Measurements from ENCODE around the gene ARMC5. TPM values are rescaled to one million over a fixed set of nuclear protein-coding genes. Genes with fewer than 3 reads are reported as not detected.

The ARMC5 gene
- total RNA-seq, 2 experiments from 2014 or later = 19.2 to 22.2 TPM

DNA sequence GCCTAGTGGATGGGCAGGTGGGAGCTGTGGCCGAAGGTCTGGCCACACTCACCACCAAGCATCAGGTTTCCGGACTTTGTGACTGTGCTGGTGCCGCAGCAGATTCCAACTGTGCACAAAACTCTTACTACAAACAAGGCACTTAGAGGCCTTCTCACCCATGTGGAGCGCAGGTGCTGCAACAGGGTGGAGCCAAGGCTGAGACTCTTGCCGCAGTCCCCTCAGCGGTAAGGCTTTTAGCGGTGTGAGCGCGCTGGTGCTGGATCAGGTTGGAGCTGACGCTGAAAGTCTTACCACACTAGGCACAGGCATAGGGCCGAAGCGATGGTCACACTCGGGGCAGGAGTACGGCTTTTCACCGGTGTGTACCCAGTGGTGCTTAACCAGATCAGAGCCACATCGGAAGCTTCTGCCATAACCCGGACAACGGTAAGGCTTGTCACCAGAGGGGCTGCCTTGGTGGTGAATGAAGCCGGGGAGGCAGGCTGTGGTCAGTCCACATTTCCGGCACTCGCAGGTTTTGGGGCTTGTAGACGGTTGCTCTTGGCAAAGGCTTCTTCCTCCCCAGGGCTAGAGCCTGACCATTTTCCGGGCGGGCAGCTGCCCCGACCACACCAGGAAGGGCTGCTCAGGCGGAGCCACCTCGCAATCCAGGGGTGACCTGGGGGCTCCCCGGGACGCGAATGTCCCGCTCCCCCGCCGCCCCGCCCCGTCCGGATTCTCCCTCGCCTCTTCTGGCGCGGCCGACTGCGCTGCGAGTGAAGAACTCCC, 1.0 kb upstream of the ARMC5 start:
- no peaks in the 10 kb centered on the region for H3K27me3 Mint-ChIP-seq
- ATAC-seq (peak; percentile 16), DNase-seq (peak; percentile 92)
- H3K9me3 Mint-ChIP-seq (ENCODE audit: low read depth) = no peaks in the 10 kb centered on the region
- H3K4me3 Mint-ChIP-seq = peak overlapping the region; percentile 89
- H3K4me1 Mint-ChIP-seq = peaks cover 52% of the 10 kb centered on the region
- peak overlapping the region; percentile 95 for H3K27ac Mint-ChIP-seq
- H3K36me3 Mint-ChIP-seq = peaks cover 22% of the 10 kb centered on the region
- CTCF ChIA-PET = interaction anchor here (0.6 to 7.9 kb wide), 20 partner anchors 10 to 419 kb away, joined by 3 to 74 read pairs (median 4); partner anchors contain the start of genes PYDC1, RUSF1, ZNF267 and ZNF843

DNA sequence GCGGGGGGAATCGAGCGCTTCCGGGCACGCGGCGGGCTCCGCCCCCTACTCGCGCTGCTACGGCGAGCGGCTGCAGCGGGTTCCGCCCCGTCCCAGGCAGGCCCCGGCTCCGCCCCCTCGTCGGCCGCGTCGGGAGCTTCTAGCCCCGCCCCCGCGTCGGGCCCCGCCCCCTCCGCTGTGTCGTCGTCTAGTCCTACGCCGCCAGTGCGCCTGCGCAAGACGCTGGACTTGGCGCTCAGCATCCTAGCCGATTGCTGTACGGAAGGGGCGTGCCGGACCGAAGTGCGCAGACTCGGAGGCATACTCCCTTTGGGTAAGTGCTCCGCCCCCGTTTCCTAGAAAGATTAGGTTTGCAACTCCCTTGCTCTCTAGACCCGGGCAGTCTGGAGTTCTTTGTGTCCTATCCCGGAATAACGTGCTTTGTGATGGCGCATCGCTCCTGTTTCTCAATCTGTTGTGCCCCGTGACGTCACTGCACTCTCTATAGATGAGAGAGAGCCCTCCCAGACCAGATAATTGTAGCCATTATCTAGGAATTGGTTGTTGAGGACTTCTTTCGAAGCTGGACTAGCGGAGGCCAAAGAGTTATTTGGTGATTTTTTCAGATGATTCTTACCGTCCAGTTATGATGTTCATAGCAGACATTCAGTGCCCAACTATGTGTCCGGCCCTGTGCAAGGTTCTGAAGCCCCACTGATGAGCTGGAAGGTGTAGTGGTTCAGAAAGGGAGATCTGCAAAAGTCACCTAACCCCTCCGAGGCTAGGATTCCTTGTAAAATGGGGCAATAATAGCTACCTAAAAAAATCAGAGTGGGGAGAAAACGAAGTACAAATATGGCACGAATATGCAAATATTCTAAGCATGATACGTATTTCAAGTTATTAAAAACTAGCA, 633 bp downstream of the ARMC5 start:
- CTCF ChIA-PET = interaction anchor here (0.6 to 7.9 kb wide), 28 partner anchors 9 to 525 kb away, joined by 3 to 74 read pairs (median 4); partner anchors contain the start of genes FUS, ITGAX, KAT8 and RUSF1
- no peaks in the 10 kb centered on the region for H3K27me3 Mint-ChIP-seq
- ATAC-seq = peak; percentile 78
- peak; percentile 100 for DNase-seq
- H3K4me1 Mint-ChIP-seq = peaks cover 46% of the 10 kb centered on the region
- H3K36me3 Mint-ChIP-seq = peaks cover 27% of the 10 kb centered on the region
- H3K27ac Mint-ChIP-seq = peak overlapping the region; percentile 95
- no peaks in the 10 kb centered on the region for H3K9me3 Mint-ChIP-seq (ENCODE audit: low read depth)
- peak overlapping the region; percentile 89 for H3K4me3 Mint-ChIP-seq

DNA sequence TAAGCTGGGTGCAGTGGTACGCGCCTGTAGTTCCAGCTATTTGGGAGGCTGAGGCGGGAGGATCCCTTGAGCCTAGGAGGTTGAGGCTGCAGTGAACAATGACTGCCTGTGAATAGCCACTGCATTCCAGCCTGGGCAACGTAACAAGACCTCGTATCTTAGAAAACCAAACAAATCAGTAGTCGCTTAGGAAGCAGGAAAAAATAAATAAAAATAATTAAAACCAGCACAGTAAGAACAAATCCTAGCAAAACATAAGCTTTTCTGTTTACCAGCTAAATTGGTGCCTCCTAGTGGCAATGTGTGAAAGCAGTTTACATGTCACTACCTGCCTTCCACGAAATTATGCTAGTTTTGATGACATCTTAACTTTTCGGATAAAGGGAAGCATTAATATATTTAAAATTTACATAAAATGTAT, 1.3 kb downstream of the ARMC5 start:
- CTCF ChIA-PET = interaction anchor here (0.7 to 7.9 kb wide), 22 partner anchors 9 to 525 kb away, joined by 3 to 74 read pairs (median 5); partner anchors contain the start of genes FUS, ITGAX, KAT8 and RUSF1
- peaks cover 39% of the 10 kb centered on the region for H3K4me1 Mint-ChIP-seq
- H3K27me3 Mint-ChIP-seq = no peaks in the 10 kb centered on the region
- peak overlapping the region; percentile 85 for H3K4me3 Mint-ChIP-seq
- no peaks in the 10 kb centered on the region for H3K9me3 Mint-ChIP-seq (ENCODE audit: low read depth)
- DNase-seq (no peak), ATAC-seq (no peak)
- peak overlapping the region; percentile 92 for H3K27ac Mint-ChIP-seq
- peaks cover 29% of the 10 kb centered on the region for H3K36me3 Mint-ChIP-seq

DNA sequence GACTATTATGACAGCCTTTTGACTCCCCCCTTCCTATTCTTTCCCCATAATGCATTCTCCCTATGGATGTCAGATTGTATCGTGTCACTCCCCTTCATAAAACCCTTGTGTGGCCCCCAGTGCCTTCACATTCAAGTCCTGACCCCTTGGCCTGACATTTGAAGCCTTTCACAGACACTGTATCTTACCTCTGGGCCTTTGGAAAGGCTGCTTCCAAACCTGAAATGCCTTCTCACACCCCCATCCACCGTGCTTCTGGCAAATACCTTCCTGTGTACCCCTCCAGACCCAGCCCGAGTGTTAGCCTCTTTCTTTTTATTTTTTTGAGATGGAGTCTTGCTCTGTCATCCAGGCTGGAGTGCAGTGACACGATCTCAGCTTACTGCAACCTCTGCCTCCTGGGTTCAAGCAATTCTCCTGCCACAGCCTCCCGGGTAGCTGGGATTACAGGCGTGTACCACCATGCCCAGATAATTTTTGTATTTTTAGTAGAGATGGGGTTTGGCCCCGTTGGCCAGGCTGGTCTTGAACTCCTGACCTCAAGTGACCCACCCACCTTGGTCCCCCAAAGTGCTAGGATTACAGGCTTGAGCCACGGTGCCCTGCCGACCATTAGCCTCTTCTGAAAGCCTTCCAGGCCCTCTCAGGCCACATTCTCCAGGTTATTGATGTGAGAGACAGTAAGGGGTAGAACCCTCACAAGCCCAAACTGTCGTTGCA, 2.1 kb downstream of the ARMC5 start:
- DNase-seq (no peak), ATAC-seq (no peak)
- H3K36me3 Mint-ChIP-seq = peaks cover 28% of the 10 kb centered on the region
- H3K27ac Mint-ChIP-seq = peak overlapping the region; percentile 76
- H3K4me1 Mint-ChIP-seq = peaks cover 33% of the 10 kb centered on the region
- H3K27me3 Mint-ChIP-seq = no peaks in the 10 kb centered on the region
- H3K4me3 Mint-ChIP-seq = peak overlapping the region; percentile 3
- H3K9me3 Mint-ChIP-seq (ENCODE audit: low read depth) = no peaks in the 10 kb centered on the region
- CTCF ChIA-PET = interaction anchor here (0.7 to 7.9 kb wide), 19 partner anchors 8 to 526 kb away, joined by 3 to 74 read pairs (median 6); partner anchors contain the start of genes FUS, ITGAX, KAT8 and RUSF1

DNA sequence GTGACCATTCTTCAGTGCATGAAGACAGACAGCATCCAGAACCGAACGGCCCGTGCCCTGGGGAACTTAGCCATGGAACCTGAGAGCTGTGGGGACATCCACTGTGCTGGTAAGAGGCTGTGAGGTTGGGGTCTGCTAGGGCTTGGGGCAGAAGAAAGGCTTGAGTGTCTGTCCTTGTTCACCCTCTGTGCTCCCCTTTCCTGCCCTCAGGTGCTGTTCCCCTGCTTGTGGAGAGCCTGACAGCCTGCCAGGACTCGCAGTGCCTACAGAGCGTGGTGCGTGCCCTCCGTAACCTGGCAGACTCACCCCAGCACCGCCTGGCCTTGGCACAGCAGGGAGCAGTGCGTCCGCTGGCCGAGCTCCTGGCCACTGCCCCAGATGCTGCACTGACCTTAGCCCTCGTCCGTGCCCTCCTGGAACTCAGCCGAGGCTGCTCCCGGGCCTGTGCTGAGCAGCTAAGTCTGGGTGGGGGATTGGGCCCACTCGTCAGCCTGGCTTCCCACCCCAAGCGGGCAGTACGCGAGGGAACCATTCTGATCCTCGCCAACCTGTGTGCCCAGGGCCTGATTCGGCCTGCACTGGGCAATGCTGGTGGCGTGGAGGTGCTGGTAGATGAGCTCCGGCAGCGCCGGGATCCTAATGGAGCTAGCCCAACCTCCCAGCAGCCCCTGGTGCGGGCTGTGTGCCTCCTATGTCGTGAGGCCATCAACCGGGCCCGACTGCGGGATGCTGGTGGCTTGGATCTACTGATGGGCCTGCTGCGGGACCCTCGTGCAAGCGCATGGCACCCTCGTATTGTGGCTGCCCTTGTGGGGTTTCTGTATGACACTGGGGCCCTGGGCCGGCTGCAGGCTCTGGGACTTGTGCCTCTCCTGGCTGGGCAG, 2.9 kb downstream of the ARMC5 start:
- DNase-seq (no peak), ATAC-seq (no peak)
- H3K4me1 Mint-ChIP-seq = peaks cover 32% of the 10 kb centered on the region
- H3K27ac Mint-ChIP-seq = no peak overlapping the region
- H3K27me3 Mint-ChIP-seq = no peaks in the 10 kb centered on the region
- CTCF ChIA-PET = interaction anchor here (2.3 to 7.9 kb wide), 3 partner anchors 14 to 405 kb away, joined by 8 to 74 read pairs (median 36); a partner anchor contains a TSS
- no peak overlapping the region for H3K4me3 Mint-ChIP-seq
- H3K9me3 Mint-ChIP-seq (ENCODE audit: low read depth) = no peaks in the 10 kb centered on the region
- peaks cover 24% of the 10 kb centered on the region for H3K36me3 Mint-ChIP-seq

DNA sequence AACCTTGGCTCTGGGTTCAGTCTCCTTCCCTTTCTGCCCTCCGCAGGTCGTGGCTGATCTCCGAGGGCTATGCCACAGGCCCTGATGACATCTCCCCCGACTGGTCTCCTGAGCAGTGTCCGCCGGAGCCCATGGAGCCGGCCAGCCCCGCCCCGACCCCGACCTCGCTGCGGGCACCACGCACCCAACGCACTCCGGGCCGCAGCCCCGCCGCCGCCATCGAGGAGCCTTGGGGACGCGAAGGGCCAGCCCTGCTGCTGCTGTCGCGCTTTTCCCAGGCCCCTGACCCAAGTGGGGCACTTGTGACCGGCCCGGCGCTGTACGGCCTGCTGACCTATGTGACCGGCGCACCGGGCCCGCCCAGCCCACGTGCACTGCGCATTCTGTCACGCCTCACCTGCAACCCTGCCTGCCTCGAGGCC, 5.1 kb downstream of the ARMC5 start:
- Mint-ChIP-seq H3K36me3 (peaks cover 18% of the 10 kb centered on the region), H3K27ac (no peak overlapping the region), H3K27me3 (no peaks in the 10 kb centered on the region), H3K4me1 (peaks cover 34% of the 10 kb centered on the region), H3K4me3 (no peak overlapping the region), H3K9me3 (ENCODE audit: low read depth) (no peaks in the 10 kb centered on the region)
- ATAC-seq (no peak), DNase-seq (no peak)
- CTCF ChIA-PET = interaction anchor here (0.6 to 1.2 kb wide), 2 partner anchors 39 to 405 kb away, joined by 3 read pairs; no protein-coding TSS in a partner anchor

DNA sequence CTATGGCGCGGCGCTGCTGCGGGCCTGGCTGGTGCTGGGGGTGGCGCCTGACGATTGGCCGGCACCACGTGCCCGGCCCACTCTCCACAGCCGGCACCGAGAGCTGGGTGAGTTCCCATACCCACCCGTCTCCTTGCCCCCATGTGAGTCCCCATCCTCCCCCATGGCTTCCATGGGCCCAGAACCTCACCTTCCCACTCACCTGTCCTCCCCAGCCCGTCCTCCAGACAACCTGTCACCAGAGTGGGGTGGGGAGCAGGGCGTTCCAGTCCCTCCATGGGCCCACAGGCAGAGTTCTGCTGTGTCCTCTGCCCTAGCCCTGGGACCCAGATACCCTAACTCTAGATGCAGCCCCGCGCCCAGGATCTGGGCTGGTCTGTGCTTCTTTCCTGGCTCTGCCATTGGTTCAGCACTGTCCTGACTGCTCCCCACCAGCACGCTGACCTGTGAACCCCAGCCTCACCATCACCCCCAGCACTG, 5.5 kb downstream of the ARMC5 start:
- CTCF ChIA-PET = no interaction called here
- DNase-seq (no peak), ATAC-seq (no peak)
- H3K27ac Mint-ChIP-seq = no peak overlapping the region
- peaks cover 18% of the 10 kb centered on the region for H3K36me3 Mint-ChIP-seq
- H3K27me3 Mint-ChIP-seq = no peaks in the 10 kb centered on the region
- H3K4me1 Mint-ChIP-seq = peaks cover 34% of the 10 kb centered on the region
- no peak overlapping the region for H3K4me3 Mint-ChIP-seq
- no peaks in the 10 kb centered on the region for H3K9me3 Mint-ChIP-seq (ENCODE audit: low read depth)

DNA sequence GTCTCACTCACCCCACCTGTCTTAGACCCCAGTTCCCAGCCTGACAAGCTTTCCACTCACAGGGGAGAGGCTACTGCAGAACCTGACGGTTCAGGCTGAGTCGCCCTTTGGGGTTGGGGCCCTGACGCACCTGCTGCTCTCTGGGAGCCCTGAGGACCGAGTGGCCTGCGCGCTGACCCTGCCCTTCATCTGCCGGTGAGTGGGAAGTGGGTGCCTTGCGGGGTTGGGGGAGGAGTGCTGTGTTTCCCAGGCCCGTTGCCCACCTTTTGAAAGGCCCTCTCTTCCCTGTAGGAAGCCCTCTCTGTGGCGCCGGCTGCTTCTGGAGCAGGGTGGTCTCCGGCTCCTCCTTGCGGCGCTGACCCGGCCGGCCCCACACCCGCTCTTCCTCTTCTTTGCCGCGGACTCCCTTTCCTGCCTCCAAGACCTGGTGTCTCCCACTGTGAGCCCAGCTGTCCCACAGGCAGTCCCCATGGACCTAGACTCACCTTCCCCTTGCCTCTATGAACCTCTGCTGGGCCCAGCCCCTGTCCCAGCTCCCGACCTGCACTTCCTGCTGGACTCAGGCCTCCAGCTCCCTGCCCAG, 6.6 kb downstream of the ARMC5 start:
- H3K4me1 Mint-ChIP-seq = peaks cover 24% of the 10 kb centered on the region
- no peak overlapping the region for H3K4me3 Mint-ChIP-seq
- peaks cover 18% of the 10 kb centered on the region for H3K36me3 Mint-ChIP-seq
- CTCF ChIA-PET = no interaction called here
- no peak for ATAC-seq
- no peak for DNase-seq
- H3K9me3 Mint-ChIP-seq (ENCODE audit: low read depth) = no peaks in the 10 kb centered on the region
- H3K27ac Mint-ChIP-seq = no peak overlapping the region
- peaks cover 4% of the 10 kb centered on the region for H3K27me3 Mint-ChIP-seq

DNA sequence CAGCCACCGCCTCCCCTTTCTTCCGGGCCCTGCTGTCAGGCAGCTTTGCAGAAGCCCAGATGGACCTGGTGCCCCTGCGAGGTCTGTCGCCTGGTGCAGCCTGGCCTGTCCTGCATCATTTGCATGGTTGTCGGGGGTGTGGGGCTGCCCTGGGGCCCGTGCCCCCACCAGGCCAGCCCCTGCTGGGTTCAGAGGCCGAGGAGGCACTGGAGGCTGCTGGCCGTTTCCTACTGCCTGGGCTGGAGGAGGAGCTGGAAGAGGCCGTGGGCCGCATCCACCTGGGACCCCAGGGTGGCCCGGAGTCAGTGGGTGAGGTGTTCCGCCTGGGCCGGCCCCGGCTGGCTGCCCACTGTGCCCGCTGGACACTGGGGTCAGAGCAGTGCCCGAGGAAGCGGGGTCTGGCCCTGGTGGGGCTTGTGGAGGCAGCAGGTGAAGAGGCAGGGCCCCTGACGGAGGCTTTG, 7.1 kb downstream of the ARMC5 start:
- Mint-ChIP-seq H3K27me3 (peaks cover 9% of the 10 kb centered on the region), H3K9me3 (ENCODE audit: low read depth) (no peaks in the 10 kb centered on the region), H3K27ac (peak overlapping the region; percentile 75), H3K4me1 (peaks cover 18% of the 10 kb centered on the region), H3K4me3 (no peak overlapping the region), H3K36me3 (peaks cover 18% of the 10 kb centered on the region)
- CTCF ChIA-PET = no interaction called here
- ATAC-seq = no peak
- DNase-seq = no peak

DNA sequence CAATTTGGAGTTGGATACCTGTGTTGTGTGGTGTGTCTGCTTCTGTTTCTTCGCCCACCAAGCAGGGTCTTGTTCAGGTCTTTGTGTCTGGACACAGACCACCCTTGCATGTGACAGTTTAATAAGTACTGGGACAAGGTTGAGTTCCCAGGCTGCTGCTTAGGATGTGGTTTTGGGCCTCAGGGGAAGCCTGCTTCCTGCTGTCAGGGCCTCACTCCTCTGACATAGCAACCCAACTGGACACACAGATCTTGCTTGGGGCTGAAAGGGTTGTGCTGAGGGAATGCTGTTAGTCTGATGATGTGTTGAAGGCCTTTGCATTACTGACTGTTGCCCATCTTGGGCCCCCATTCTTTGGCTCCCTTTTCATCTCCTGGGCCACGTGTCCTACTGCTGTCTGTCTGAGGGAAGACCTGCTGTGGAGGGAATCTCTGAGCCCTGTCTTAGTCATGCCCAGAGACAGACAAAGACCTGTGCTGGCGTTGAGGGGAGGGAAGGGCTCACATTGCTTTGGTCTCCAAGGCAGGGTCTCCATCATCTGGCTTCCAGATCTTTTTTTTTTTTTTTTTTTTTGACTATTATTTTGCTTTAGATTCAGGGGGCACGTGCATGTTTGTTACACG, 8.0 kb downstream of the ARMC5 start:
- H3K9me3 Mint-ChIP-seq (ENCODE audit: low read depth) = no peaks in the 10 kb centered on the region
- ATAC-seq (peak; percentile 63), DNase-seq (no peak)
- H3K27me3 Mint-ChIP-seq = peaks cover 13% of the 10 kb centered on the region
- H3K36me3 Mint-ChIP-seq = peaks cover 18% of the 10 kb centered on the region
- CTCF ChIA-PET = no interaction called here
- H3K27ac Mint-ChIP-seq = peak overlapping the region; percentile 75
- H3K4me1 Mint-ChIP-seq = peaks cover 18% of the 10 kb centered on the region
- no peak overlapping the region for H3K4me3 Mint-ChIP-seq

DNA sequence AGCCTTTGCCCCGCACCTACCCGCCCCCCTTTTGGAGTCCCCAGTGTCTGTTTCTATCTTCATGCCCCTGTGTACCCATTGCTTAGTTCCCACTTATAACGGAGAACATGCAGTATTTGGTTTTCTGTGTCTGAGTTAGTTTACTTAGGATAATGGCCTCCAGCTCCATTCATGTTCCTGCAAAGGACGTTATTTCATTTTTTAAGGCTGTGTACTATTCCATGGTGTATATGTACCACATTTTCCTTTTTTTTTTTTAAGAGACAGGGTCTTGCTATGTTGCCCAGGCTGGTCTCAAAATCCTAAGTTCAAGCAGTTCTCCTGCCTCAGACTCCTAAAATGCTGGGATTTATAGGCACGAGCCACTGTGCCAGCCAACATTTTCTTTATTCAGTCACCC, 8.6 kb downstream of the ARMC5 start:
- Mint-ChIP-seq H3K4me3 (no peak overlapping the region), H3K27me3 (peaks cover 19% of the 10 kb centered on the region), H3K4me1 (peaks cover 24% of the 10 kb centered on the region), H3K36me3 (peaks cover 17% of the 10 kb centered on the region), H3K27ac (peak overlapping the region; percentile 50), H3K9me3 (ENCODE audit: low read depth) (no peaks in the 10 kb centered on the region)
- DNase-seq (no peak), ATAC-seq (no peak)
- CTCF ChIA-PET = interaction anchor here (1.5 to 2.3 kb wide), 2 partner anchors 8 to 401 kb away, joined by 3 to 14 read pairs; partner anchors contain the start of gene ARMC5

Data from activated CD8-positive, alpha-beta memory T cell treated with anti-CD3 and anti-CD28 coated beads, Interleukin-2, amount 10 ng/mL, durations not matched to agents 7 days and 5 days (primary cell).